MM.1S (cell line): ENCODE measurements around the gene CNKSR3.

Experiments
- CTCF ChIP-seq: fragments of 300-600 bp; sonication (generic); IDR thresholded peaks from 2 replicates; pipeline ENCODE4 v1.5.1; 2016; ENCODE audit warnings: antibody characterized with exemption, low read length, mixed read lengths
- EZH2 ChIP-seq: fragments of 300-600 bp; sonication (generic); optimal IDR thresholded peaks from 2 replicates; pipeline ENCODE3; 2017; ENCODE audit warnings: low read depth, mild to moderate bottlenecking, antibody characterized with exemption, low read length, mixed read lengths
- EZH2phosphoT487 ChIP-seq: fragments of 300-600 bp; sonication (generic); IDR thresholded peaks from 2 replicates; pipeline ENCODE4 v1.6.1; 2018; ENCODE audit warnings: antibody characterized with exemption, low read length

- no peak for TF ChIP-seq CTCF
- TF ChIP-seq EZH2, result no peak
- no peak for TF ChIP-seq EZH2phosphoT487
Measured at GRCh38 chr6:154453329-154453728, 57.2 kb downstream of the CNKSR3 start.
